ENCODE measurements around the gene RET. TPM values are rescaled to one million over a fixed set of nuclear protein-coding genes. Genes with fewer than 3 reads are reported as not detected.

Gene RET
- total and polyA plus RNA-seq, 4 donors = 0.25 to 2.5 (median 0.29) TPM; not detected in 1

DNA sequence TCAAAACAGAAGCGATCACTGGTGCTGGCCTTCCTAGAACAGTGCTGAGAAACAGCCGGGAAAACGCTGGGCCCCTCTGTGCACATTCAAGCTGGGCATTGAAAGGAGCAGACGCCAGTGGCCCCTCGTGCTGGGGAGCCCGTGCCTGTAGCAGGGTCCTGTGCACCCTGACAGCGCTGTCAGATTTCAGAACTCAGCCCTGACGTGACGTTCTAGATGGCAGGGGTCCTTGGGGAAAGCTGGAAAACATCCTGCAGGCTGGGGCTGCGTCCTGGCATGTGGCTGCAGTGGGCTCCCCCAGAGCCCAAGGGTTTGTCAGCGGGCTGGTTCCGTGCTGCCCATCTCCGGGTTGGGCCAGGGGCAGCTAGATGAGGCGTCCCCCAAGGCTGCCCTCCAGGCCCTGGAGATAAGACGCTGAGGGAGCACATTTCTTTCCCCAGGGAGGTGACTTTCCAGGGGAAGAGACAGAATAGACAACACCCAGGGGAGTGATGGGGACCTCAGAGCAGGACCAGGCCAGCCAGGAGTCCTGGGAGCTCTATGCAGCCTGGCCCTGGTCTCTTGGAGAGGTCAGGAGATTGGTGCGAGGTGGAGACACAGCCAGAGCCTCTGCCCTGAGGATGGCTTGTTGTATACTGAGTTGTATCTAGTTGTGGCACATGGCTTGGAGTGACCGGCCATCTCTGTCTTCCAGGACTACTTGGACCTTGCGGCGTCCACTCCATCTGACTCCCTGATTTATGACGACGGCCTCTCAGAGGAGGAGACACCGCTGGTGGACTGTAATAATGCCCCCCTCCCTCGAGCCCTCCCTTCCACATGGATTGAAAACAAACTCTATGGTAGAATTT lies 49.2 kb downstream of the RET start:
- Histone ChIP-seq H3K4me3 (ENCODE audit: low read length in 2 of 2) (no peak overlapping the region), H3K36me3 (ENCODE audit: control insufficient read depth in 1 of 2, insufficient read depth in 2 of 2, low read length in 1 of 2) (no peaks in the 10 kb centered on the region), H3K9me3 (ENCODE audit: control insufficient read depth, low read length) (no peaks in the 10 kb centered on the region), H3K27me3 (ENCODE audit: control insufficient read depth in 1 of 2, insufficient read depth in 2 of 2, low read length in 1 of 2) (no peaks in the 10 kb centered on the region), H3K4me1 (ENCODE audit: control insufficient read depth in 1 of 2, insufficient read depth in 2 of 2, low read length in 2 of 2) (no peaks in the 10 kb centered on the region), H3K27ac (ENCODE audit: low read depth in 1 of 2, low read length in 2 of 2) (no peak overlapping the region)
- intact Hi-C loops (cut with DNase I) = no loop called here
- 78 to 84% methylated on average over 23 of the region's 23 CpGs for WGBS, 2 donors
- ATAC-seq (ENCODE audit: low FRiP score) (no peak), DNase-seq (peak in 1 of 2 donors; percentile 57)

GRCh38 chr10:43126759-43127424 lies 50.0 kb downstream of the RET start:
- WGBS, 2 donors = 65 to 80% methylated on average over 7 of the region's 7 CpGs
- ATAC-seq (ENCODE audit: low FRiP score) = no peak
- intact Hi-C loops (cut with DNase I) = no loop called here
- Histone ChIP-seq H3K4me1 (ENCODE audit: control insufficient read depth in 1 of 2, insufficient read depth in 2 of 2, low read length in 2 of 2) (no peaks in the 10 kb centered on the region), H3K9me3 (ENCODE audit: control insufficient read depth, low read length) (no peaks in the 10 kb centered on the region), H3K36me3 (ENCODE audit: control insufficient read depth in 1 of 2, insufficient read depth in 2 of 2, low read length in 1 of 2) (no peaks in the 10 kb centered on the region), H3K27me3 (ENCODE audit: control insufficient read depth in 1 of 2, insufficient read depth in 2 of 2, low read length in 1 of 2) (no peaks in the 10 kb centered on the region), H3K27ac (ENCODE audit: low read depth in 1 of 2, low read length in 2 of 2) (no peak overlapping the region), H3K4me3 (ENCODE audit: low read length in 2 of 2) (no peak overlapping the region)
- peak in 1 of 2 donors; percentile 40 for DNase-seq

GRCh38 chr10:43127442-43127841 lies 50.6 kb downstream of the RET start:
- Histone ChIP-seq H3K27me3 (ENCODE audit: control insufficient read depth in 1 of 2, insufficient read depth in 2 of 2, low read length in 1 of 2) (no peaks in the 10 kb centered on the region), H3K4me3 (ENCODE audit: low read length in 2 of 2) (no peak overlapping the region), H3K9me3 (ENCODE audit: control insufficient read depth, low read length) (no peaks in the 10 kb centered on the region), H3K36me3 (ENCODE audit: control insufficient read depth in 1 of 2, insufficient read depth in 2 of 2, low read length in 1 of 2) (no peaks in the 10 kb centered on the region), H3K27ac (ENCODE audit: low read depth in 1 of 2, low read length in 2 of 2) (no peak overlapping the region), H3K4me1 (ENCODE audit: control insufficient read depth in 1 of 2, insufficient read depth in 2 of 2, low read length in 2 of 2) (no peaks in the 10 kb centered on the region)
- DNase-seq = no peak
- ATAC-seq (ENCODE audit: low FRiP score) = no peak
- WGBS, 2 donors = 74 to 82% methylated on average over 9 of the region's 9 CpGs
- intact Hi-C loops (cut with DNase I) = no loop called here

GRCh38 chr10:43128331-43128730 lies 51.5 kb downstream of the RET start:
- intact Hi-C loops (cut with DNase I) = no loop called here
- no peak for ATAC-seq (ENCODE audit: low FRiP score)
- Histone ChIP-seq H3K36me3 (ENCODE audit: control insufficient read depth in 1 of 2, insufficient read depth in 2 of 2, low read length in 1 of 2) (no peaks in the 10 kb centered on the region), H3K4me3 (ENCODE audit: low read length in 2 of 2) (no peak overlapping the region), H3K9me3 (ENCODE audit: control insufficient read depth, low read length) (no peaks in the 10 kb centered on the region), H3K27me3 (ENCODE audit: control insufficient read depth in 1 of 2, insufficient read depth in 2 of 2, low read length in 1 of 2) (no peaks in the 10 kb centered on the region), H3K4me1 (ENCODE audit: control insufficient read depth in 1 of 2, insufficient read depth in 2 of 2, low read length in 2 of 2) (no peaks in the 10 kb centered on the region), H3K27ac (ENCODE audit: low read depth in 1 of 2, low read length in 2 of 2) (no peak overlapping the region)
- WGBS, 2 donors = 77 to 79% methylated on average over 8 of the region's 8 CpGs
- no peak for DNase-seq

DNA sequence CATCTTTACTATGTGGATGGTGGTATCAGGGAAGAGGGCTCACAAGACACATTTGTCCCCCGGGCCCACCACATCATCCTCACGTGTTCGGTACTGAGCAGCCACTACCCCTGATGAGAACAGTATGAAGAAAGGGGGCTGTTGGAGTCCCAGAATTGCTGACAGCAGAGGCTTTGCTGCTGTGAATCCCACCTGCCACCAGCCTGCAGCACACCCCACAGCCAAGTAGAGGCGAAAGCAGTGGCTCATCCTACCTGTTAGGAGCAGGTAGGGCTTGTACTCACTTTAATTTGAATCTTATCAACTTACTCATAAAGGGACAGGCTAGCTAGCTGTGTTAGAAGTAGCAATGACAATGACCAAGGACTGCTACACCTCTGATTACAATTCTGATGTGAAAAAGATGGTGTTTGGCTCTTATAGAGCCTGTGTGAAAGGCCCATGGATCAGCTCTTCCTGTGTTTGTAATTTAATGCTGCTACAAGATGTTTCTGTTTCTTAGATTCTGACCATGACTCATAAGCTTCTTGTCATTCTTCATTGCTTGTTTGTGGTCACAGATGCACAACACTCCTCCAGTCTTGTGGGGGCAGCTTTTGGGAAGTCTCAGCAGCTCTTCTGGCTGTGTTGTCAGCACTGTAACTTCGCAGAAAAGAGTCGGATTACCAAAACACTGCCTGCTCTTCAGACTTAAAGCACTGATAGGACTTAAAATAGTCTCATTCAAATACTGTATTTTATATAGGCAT lies 52.3 kb downstream of the RET start:
- Histone ChIP-seq H3K27me3 (ENCODE audit: control insufficient read depth in 1 of 2, insufficient read depth in 2 of 2, low read length in 1 of 2) (no peaks in the 10 kb centered on the region), H3K9me3 (ENCODE audit: control insufficient read depth, low read length) (no peaks in the 10 kb centered on the region), H3K27ac (ENCODE audit: low read depth in 1 of 2, low read length in 2 of 2) (no peak overlapping the region), H3K36me3 (ENCODE audit: control insufficient read depth in 1 of 2, insufficient read depth in 2 of 2, low read length in 1 of 2) (no peaks in the 10 kb centered on the region), H3K4me3 (ENCODE audit: low read length in 2 of 2) (no peak overlapping the region), H3K4me1 (ENCODE audit: control insufficient read depth in 1 of 2, insufficient read depth in 2 of 2, low read length in 2 of 2) (no peaks in the 10 kb centered on the region)
- 79 to 81% methylated on average over 6 of the region's 6 CpGs for WGBS, 2 donors
- intact Hi-C loops (cut with DNase I) = no loop called here
- ATAC-seq (ENCODE audit: low FRiP score) = no peak
- peak in 1 of 2 donors; percentile 55 for DNase-seq

DNA sequence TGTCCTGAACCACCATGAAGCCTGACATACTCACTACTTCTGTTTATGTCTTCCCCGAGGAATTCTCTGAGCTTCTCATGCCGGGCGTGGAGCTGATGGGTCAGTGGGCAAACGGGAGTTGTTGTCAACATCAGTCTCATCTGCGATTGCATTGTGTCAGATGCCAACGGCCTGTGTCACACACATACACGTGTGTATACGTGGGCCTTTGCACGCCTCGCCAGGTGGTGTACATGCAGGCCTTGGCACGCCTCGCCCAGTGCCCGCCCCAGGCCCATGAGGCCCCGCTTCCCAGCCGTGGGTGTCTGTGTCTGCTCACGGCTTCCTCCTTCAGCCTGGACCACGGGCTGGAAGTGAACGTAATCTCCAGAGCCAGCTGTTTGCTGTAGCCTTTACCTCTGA lies 53.9 kb downstream of the RET start:
- Histone ChIP-seq H3K9me3 (ENCODE audit: control insufficient read depth, low read length) (no peaks in the 10 kb centered on the region), H3K36me3 (ENCODE audit: control insufficient read depth in 1 of 2, insufficient read depth in 2 of 2, low read length in 1 of 2) (no peaks in the 10 kb centered on the region), H3K4me1 (ENCODE audit: control insufficient read depth in 1 of 2, insufficient read depth in 2 of 2, low read length in 2 of 2) (no peaks in the 10 kb centered on the region), H3K27me3 (ENCODE audit: control insufficient read depth in 1 of 2, insufficient read depth in 2 of 2, low read length in 1 of 2) (no peaks in the 10 kb centered on the region), H3K27ac (ENCODE audit: low read depth in 1 of 2, low read length in 2 of 2) (no peak overlapping the region), H3K4me3 (ENCODE audit: low read length in 2 of 2) (no peak overlapping the region)
- intact Hi-C loops (cut with DNase I) = loop anchor here in 1 of 2 donors (10.0 kb wide), 1 partner anchor 346 kb away; the partner anchor contains the start of gene BMS1
- DNase-seq (peak in 1 of 2 donors; percentile 49), ATAC-seq (ENCODE audit: low FRiP score) (no peak)
- WGBS, 2 donors = 84 to 86% methylated on average over 18 of the region's 18 CpGs

DNA sequence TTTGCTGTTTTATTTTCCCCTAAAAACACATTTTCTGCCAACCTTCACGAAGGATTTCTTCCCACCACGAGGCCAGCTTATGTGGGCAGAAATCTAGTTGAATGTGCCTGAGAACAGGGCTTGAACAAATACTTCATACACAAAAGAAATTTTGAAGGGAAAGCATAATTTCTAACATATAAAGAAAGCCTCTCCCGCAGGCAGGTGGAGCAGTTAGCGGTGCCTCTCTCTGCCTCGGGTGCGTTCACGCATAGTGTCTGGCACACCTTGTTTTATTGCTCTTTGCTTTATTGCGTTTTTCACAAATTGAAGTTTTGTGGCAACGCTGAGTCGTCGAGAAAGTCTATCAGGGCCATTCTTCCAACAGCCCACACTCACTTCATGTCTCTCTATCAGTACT lies 54.4 kb downstream of the RET start:
- Histone ChIP-seq H3K36me3 (ENCODE audit: control insufficient read depth in 1 of 2, insufficient read depth in 2 of 2, low read length in 1 of 2) (no peaks in the 10 kb centered on the region), H3K4me3 (ENCODE audit: low read length in 2 of 2) (no peak overlapping the region), H3K9me3 (ENCODE audit: control insufficient read depth, low read length) (no peaks in the 10 kb centered on the region), H3K4me1 (ENCODE audit: control insufficient read depth in 1 of 2, insufficient read depth in 2 of 2, low read length in 2 of 2) (no peaks in the 10 kb centered on the region), H3K27me3 (ENCODE audit: control insufficient read depth in 1 of 2, insufficient read depth in 2 of 2, low read length in 1 of 2) (no peaks in the 10 kb centered on the region), H3K27ac (ENCODE audit: low read depth in 1 of 2, low read length in 2 of 2) (no peak overlapping the region)
- 88 to 92% methylated on average over 11 of the region's 11 CpGs for WGBS, 2 donors
- ATAC-seq (ENCODE audit: low FRiP score) (no peak), DNase-seq (no peak)
- intact Hi-C loops (cut with DNase I) = loop anchor here in 1 of 2 donors (10.0 kb wide), 1 partner anchor 346 kb away; the partner anchor contains the start of gene BMS1

DNA sequence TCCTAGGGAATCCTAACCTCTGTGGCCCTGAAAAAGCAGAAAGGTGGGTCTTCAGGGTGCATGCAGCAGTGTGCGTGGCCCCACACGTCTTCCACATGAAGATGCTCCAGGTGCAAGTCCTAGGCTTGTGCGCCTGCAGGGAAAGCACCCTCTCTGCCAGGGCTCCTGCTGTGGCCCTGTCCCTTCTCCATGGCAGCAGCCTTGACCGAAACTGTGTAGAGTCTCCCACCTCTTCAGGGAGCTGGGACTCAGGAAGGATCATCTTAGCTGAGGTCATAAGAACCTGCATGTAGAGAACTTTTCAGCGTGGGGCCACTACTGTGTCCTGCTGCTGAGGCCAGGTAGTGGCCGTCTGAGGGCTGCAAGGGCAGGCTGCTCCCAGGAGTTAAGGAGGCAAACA lies 55.0 kb downstream of the RET start:
- H3K9me3 ChIP-seq (ENCODE audit: control insufficient read depth, low read length) = no peaks in the 10 kb centered on the region
- no peak for DNase-seq
- no peak overlapping the region for H3K27ac ChIP-seq (ENCODE audit: low read depth in 1 of 2, low read length in 2 of 2)
- WGBS, 2 donors = 93 to 94% methylated on average over 6 of the region's 6 CpGs
- H3K36me3 ChIP-seq (ENCODE audit: control insufficient read depth in 1 of 2, insufficient read depth in 2 of 2, low read length in 1 of 2) = no peaks in the 10 kb centered on the region
- no peak for ATAC-seq (ENCODE audit: low FRiP score)
- no peaks in the 10 kb centered on the region for H3K4me1 ChIP-seq (ENCODE audit: control insufficient read depth in 1 of 2, insufficient read depth in 2 of 2, low read length in 2 of 2)
- intact Hi-C loops (cut with DNase I) = loop anchor here in 1 of 2 donors (10.0 kb wide), 1 partner anchor 347 kb away; the partner anchor contains the start of gene BMS1
- no peak overlapping the region for H3K4me3 ChIP-seq (ENCODE audit: low read length in 2 of 2)
- no peaks in the 10 kb centered on the region for H3K27me3 ChIP-seq (ENCODE audit: control insufficient read depth in 1 of 2, insufficient read depth in 2 of 2, low read length in 1 of 2)

All from aorta (tissue), 5 donors.